GM21367 (cell line): ENCODE data around the gene TTC4.

ENCODE experiments used
- ATAC-seq: cut with Tn5 transposase; IDR thresholded peaks from one replicate; pipeline ENCODE4 v1.9.1; 2021; ENCODE audit not compliant: unreplicated experiment

The TTC4 gene

GRCh38 chr1:54781023-54781723 lies 65.5 kb downstream of the TTC4 start:
- ATAC-seq: no peak

DNA sequence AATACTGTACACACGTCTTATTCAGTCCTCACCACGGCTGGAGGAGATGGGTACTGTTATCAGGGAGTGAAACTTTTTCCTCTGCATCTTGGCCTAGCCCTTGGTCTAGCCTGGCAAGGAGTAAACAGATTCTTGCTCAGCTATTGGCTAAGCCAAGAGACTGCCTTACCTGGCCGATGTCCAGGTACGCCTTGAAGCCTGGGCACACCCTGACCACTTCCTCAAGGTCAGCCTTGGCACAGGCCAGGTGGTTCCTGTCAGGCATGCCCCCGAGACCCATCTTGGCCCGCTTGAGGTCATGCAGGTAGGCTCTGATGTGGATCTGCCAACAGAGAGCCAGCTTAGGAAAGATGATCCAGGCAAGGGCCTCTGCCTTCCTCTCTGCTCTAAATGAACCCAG lies 66.5 kb downstream of the TTC4 start:
- no peak for ATAC-seq

- no peak for ATAC-seq
Measured at GRCh38 chr1:54782588-54782987, 66.9 kb downstream of the TTC4 start.

DNA sequence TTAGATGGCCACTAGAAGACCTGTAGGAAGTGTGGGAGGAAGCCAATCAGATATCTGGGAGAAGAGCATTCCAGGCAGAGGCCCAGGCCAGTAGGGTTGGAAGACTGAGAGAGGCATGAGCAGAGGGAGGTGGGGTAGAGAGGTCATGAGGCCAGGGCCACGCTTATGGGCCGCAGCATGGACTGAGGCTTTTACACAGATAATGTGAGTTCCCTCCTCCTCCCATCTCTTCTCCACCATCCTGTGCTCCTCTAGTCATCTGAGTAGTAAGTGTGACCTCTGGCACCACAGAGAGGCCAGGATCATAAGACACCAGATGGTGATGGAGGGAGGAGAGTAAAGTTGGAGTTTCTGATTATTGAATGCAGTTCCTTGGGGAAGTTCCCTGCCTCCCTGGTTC lies 68.4 kb downstream of the TTC4 start:
- no peak for ATAC-seq

GRCh38 chr1:54786778-54787177 lies 71.1 kb downstream of the TTC4 start:
- ATAC-seq: no peak

DNA sequence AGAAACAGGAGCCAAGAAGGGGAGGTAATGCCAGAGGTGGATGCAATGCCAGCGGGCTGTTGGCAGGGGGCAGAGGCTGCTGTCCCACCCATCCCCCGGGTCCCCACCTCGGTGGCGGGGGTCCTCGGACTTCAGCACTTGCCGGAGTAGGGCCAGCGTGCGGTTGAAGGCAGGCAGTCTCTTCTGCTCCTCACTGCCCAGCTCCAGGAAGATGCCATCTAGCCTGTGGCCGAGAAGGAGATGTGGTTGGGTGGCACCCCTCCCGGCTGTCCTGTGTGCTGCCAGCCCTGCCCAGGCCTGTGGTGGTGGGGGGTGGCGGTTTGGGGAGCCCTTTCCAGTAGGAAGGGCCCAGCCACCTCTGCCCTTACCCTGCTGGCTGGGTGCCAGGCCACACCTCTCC lies 71.9 kb downstream of the TTC4 start:
- ATAC-seq: no peak

GRCh38 chr1:54788459-54788858 lies 72.8 kb downstream of the TTC4 start:
- ATAC-seq: no peak

- ATAC-seq: no peak
Measured at GRCh38 chr1:54791880-54792522, 76.3 kb downstream of the TTC4 start.
